Liver (tissue), 3 donors: ENCODE data around the gene EBF4.

ENCODE experiments used
- CTCF ChIP-seq: fragments of 150-350 bp; IDR thresholded peaks from 2 replicates; pipeline ENCODE4 v1.5.1; 2017; ENCODE audit warnings: improper control_type of control experiment, low read depth, low read length; ENCODE audit not compliant: missing input control
- EGR1 ChIP-seq, 2 donors: IDR thresholded peaks; 2 replicates each; pipeline ENCODE4 v1.6.1; 2016 to 2018; ENCODE audit warnings: antibody characterized with exemption in 2 of 2, low read depth in 2 of 2
- GABPA ChIP-seq, 2 donors: IDR thresholded peaks in 1 of 2; conservative IDR thresholded peaks in 1 of 2; 2 replicates each; pipeline ENCODE4 v1.6.1; 2016; ENCODE audit warnings: antibody characterized with exemption in 2 of 2, mild to moderate bottlenecking in 1 of 2, moderate library complexity in 1 of 2
- JUND ChIP-seq, 2 donors: IDR thresholded peaks; 2 replicates each; pipeline ENCODE4 v1.6.1; 2016; ENCODE audit warnings: antibody characterized with exemption in 2 of 2
- NR2F2 ChIP-seq: IDR thresholded peaks from 2 replicates; pipeline ENCODE4 v1.6.1; 2016; ENCODE audit warnings: antibody characterized with exemption
- RAD21 ChIP-seq, 2 donors: IDR thresholded peaks; 2 replicates each; pipeline ENCODE4 v1.6.1; 2016; ENCODE audit warnings: antibody characterized with exemption in 2 of 2, mild to moderate bottlenecking in 2 of 2
- REST ChIP-seq: IDR thresholded peaks from 2 replicates; pipeline ENCODE4 v1.6.1; 2016; ENCODE audit warnings: antibody characterized with exemption, mild to moderate bottlenecking
- TAF1 ChIP-seq: conservative IDR thresholded peaks from 2 replicates; pipeline ENCODE4 v1.6.1; 2016; ENCODE audit warnings: antibody characterized with exemption, mild to moderate bottlenecking
- TF ChIP-seq, protein P1 (sequence below): IDR thresholded peaks from 2 replicates; pipeline ENCODE4 v1.6.1; 2016; ENCODE audit warnings: antibody characterized with exemption
- TF ChIP-seq, protein P2 (sequence below): IDR thresholded peaks from 2 replicates; pipeline ENCODE4 v1.6.1; 2016; ENCODE audit warnings: antibody characterized with exemption
- donor health status: healthy.
- donor health status: healthy.

- TF ChIP-seq CTCF, result no peak
- TF ChIP-seq, protein P1, sequence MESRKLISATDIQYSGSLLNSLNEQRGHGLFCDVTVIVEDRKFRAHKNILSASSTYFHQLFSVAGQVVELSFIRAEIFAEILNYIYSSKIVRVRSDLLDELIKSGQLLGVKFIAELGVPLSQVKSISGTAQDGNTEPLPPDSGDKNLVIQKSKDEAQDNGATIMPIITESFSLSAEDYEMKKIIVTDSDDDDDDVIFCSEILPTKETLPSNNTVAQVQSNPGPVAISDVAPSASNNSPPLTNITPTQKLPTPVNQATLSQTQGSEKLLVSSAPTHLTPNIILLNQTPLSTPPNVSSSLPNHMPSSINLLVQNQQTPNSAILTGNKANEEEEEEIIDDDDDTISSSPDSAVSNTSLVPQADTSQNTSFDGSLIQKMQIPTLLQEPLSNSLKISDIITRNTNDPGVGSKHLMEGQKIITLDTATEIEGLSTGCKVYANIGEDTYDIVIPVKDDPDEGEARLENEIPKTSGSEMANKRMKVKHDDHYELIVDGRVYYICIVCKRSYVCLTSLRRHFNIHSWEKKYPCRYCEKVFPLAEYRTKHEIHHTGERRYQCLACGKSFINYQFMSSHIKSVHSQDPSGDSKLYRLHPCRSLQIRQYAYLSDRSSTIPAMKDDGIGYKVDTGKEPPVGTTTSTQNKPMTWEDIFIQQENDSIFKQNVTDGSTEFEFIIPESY, result no peak
- no peak for TF ChIP-seq EGR1 (IDR thresholded peaks at IDR 0.05; ENCODE audit: low read depth in 2 of 2)
- no peak for TF ChIP-seq NR2F2
- TF ChIP-seq GABPA (IDR thresholded peaks at IDR 0.05 in 1 of 2, conservative IDR thresholded peaks at IDR 0.05 in 1 of 2), result no peak
- TF ChIP-seq RAD21 (IDR thresholded peaks at IDR 0.05), result no peak
- TF ChIP-seq, protein P2, sequence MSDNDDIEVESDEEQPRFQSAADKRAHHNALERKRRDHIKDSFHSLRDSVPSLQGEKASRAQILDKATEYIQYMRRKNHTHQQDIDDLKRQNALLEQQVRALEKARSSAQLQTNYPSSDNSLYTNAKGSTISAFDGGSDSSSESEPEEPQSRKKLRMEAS, result no peak
- no peak for TF ChIP-seq JUND (IDR thresholded peaks at IDR 0.05)
- no peak for TF ChIP-seq REST
- no peak for TF ChIP-seq TAF1
Observed at GRCh38 chr20:2694008-2694471, 1.5 kb downstream of the EBF4 start.
